ENCODE data around the gene WAPL.

Gene WAPL

GRCh38 chr10:86411852-86412560 lies 109.6 kb downstream of the WAPL start:
- peak; percentile 80 for DNase-seq (ENCODE audit: low spot score)

DNA sequence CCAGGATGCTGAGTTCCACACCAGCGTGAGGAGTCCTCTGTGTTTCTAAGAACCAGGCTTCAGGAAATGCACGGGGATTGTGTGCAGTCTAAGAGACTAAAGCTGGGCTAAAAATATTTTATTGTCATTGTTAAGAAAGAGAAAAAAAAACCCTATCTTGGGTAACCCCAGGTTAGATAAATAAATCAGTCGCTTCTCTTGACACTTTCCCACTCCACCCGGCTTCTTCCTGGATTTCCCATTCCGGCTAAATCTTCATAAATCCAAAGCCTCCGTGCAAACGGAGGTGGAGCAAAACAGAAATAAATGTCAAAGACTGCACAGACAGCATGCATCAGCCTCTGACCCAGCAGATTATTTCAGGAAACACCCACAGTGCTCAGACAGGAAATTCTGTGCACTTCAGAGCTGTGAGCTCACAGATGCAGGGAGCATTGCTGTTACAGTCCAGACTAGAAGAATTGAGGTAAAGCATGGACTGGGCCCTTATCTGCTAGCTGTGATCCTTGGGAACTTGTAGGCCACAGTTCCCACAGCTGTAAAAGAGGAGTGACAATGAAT lies 110.2 kb downstream of the WAPL start:
- DNase-seq (ENCODE audit: low spot score): peak; percentile 82

GRCh38 chr10:86410542-86411124 lies 111.0 kb downstream of the WAPL start:
- DNase-seq (ENCODE audit: low spot score): no peak

- DNase-seq (ENCODE audit: low spot score): no peak
Observed at GRCh38 chr10:86409183-86409582, 112.4 kb downstream of the WAPL start.

GRCh38 chr10:86403183-86403797 lies 118.3 kb downstream of the WAPL start:
- DNase-seq (ENCODE audit: low spot score): no peak

DNA sequence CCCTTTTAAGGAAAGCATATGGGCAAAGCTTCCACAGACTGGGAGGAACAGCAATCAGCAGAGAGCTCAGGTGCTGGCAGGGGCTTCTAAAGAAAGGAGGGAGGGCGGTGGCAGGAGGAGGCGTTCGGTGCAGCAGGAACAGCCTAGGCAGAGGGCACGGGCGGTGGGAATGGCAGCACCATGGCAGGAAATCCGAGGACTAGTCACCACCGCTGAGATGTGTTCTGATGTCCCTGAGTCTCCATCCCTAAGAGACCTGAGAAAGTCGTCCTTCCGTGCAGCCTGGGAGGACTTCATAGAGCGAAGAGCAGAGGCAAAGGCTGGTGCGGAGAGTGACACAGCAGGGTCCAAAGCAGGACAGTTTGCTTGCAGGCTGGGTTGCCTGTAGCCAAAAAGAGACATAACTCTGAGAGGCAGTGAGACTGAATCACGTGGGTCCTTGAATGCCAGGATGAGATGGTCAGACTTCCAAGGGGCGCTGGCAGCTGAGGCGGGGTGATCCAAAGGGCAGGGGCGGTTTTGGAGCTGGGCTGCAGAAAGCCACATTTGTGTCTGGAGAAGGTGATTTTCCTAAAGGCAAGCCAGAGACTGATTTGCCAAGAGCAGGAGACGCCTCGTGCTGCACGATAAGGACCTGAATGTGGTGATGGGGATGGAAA lies 119.2 kb downstream of the WAPL start:
- DNase-seq (ENCODE audit: low spot score): no peak

DNA sequence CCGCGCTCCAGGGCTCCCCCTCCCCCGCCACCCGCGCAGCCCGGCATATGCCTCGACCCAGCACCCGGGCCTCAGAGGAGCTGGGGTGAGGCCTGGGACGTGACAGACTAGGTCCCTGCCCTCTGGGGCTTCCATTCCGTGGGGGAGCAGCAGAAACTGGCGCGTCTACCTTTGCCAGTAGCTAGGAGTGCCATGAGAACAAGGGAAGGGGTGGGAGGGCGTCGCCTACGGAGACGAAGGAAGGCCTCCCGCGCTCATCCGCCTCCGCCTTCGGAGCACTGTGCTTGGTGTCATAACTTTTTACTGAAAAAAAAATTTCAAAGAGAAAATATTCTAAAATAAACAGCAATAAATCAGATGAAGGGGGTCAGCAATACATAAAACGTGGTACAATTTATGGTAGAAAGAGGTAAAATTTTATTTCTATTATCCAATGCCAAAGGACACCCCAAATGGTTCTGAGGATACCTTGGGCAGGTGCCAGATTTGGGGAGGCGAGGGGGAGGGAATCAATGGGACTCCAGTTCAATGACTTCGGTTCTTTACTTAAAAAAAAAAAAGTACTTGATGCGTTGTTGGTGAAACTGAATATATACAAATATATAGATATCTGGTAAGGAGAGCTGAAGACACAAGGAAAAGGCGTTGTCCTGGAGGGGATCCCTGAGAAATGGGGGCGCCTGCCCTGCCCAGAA lies 119.9 kb downstream of the WAPL start:
- no peak for DNase-seq (ENCODE audit: low spot score)

DNA sequence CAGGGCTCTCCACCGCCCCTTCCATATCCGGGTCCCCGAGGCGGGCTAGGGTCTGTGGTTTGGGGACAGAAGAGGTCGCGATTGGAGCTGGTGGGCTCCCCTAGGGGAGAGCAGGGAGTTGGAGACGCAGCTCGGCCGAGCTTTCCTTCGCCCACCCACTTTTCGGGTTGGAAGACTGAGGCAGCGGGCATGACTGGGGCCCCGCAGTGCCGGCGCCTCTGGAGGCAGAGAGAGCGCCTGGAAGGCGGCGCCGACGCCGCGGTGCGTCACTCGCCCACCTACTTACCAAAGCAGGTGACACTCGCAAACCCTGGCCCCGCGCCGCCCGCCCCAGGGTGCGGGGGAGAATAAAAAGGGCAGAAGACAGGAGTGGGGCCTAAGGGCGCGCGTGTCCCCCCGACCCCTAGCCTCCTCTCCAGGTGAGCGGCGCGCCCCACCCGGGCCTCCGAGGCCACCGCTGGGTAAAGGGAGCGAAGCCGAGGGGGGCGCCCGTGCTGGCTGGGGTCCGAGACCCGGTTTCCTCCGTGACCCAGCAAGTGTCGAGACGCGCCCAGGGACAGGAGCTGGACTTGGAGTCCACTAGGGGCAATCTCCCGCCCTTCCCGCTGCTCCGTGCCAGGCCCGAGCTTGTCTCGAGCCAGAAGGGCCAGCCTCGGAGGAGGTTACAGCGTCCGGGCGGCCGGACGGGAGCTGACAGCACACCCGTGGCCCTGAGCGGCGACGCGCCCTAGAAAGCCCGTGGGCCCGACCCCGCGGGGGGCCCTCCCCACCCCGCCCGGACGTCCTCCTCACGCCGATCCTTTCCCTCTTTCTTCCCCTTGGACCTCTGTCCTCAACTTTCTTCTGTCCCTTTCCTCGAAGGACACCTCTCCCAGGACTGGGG lies 120.6 kb downstream of the WAPL start:
- peak; percentile 65 for DNase-seq (ENCODE audit: low spot score)

GRCh38 chr10:86399879-86400704 lies 121.5 kb downstream of the WAPL start:
- DNase-seq (ENCODE audit: low spot score): peak; percentile 97

- no peak for DNase-seq (ENCODE audit: low spot score)
Observed at GRCh38 chr10:86399514-86399878, 122.1 kb downstream of the WAPL start.

DNA sequence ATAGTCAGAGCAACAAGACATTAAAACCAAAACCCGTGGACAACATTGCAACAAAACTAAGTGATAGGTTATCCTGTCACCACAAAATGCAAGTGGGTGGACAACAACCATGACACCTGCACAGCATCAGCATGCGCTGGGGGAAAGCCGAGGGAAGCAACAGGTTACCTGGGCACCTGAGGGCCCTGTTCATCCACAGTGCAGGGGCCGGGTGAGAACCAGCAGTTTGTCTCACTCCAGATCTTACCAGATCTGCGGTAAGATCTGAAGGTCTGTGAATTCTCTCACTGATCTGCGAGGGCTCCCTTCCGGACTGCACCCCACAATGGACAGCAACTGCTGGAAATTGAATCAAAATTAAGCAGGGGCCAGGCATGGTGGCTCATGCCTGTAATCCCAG lies 124.5 kb downstream of the WAPL start:
- DNase-seq (ENCODE audit: low spot score): no peak

- no peak for DNase-seq (ENCODE audit: low spot score)
Observed at GRCh38 chr10:86393862-86394455, 127.6 kb downstream of the WAPL start.

GRCh38 chr10:86393362-86393761 lies 128.2 kb downstream of the WAPL start:
- no peak for DNase-seq (ENCODE audit: low spot score)

GRCh38 chr10:86392723-86393094 lies 128.9 kb downstream of the WAPL start:
- DNase-seq (ENCODE audit: low spot score): peak; percentile 60

DNA sequence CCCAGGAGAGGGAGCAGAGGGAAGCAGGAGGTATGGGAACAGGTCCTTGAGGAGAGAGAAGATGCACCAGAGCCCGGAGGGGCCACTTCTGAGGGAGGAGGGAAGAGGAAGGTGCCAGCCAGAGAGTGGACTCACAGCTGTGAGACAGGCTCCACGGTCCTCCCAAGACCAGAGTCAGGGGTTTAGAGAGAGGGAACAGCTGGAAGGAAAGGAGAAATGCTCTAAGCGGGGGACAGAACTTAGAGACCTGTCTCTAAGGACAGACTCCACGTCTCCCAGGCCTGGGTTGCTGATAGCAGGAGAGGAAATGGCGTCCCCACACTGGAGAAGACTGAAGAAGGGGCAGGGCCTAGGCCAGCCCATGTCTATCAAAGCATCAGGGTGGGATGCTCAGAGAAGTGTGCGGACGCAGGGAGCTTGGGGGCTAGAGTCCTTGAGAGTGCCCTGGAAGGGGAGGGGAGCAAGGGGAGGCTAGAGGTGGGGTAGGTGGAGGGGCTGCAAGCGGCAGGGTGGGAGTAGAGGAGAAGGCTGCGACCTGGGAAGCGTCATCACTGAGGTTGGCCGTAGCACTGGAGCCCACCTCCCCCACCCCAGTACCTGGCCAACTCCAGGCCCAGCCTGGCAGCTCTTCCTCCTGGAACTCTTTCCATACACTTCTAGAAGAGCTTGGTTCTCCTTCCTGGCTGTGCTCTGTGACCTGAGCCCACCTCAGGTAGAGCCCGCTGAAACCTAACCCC lies 129.4 kb downstream of the WAPL start:
- peak; percentile 23 for DNase-seq (ENCODE audit: low spot score)

- DNase-seq (ENCODE audit: low spot score): peak; percentile 25
Observed at GRCh38 chr10:86391236-86391840, 130.3 kb downstream of the WAPL start.

- no peak for DNase-seq (ENCODE audit: low spot score)
Observed at GRCh38 chr10:86390337-86391120, 131.1 kb downstream of the WAPL start.
